GM12873 (cell line): ENCODE data around the gene SIVA1.

Source experiments
- TF ChIP-seq, protein P1 (sequence below): IDR thresholded peaks from 2 replicates; pipeline ENCODE4 v1.5.1; 2012; ENCODE audit warnings: low read depth, mild to moderate bottlenecking, moderate library complexity, low read length, control low read depth; ENCODE audit not compliant: insufficient read depth; ENCODE audit errors: missing control alignments

The SIVA1 gene

GRCh38 chr14:104715416-104715815 lies 37.5 kb upstream of the SIVA1 start:
- TF ChIP-seq, protein P1, sequence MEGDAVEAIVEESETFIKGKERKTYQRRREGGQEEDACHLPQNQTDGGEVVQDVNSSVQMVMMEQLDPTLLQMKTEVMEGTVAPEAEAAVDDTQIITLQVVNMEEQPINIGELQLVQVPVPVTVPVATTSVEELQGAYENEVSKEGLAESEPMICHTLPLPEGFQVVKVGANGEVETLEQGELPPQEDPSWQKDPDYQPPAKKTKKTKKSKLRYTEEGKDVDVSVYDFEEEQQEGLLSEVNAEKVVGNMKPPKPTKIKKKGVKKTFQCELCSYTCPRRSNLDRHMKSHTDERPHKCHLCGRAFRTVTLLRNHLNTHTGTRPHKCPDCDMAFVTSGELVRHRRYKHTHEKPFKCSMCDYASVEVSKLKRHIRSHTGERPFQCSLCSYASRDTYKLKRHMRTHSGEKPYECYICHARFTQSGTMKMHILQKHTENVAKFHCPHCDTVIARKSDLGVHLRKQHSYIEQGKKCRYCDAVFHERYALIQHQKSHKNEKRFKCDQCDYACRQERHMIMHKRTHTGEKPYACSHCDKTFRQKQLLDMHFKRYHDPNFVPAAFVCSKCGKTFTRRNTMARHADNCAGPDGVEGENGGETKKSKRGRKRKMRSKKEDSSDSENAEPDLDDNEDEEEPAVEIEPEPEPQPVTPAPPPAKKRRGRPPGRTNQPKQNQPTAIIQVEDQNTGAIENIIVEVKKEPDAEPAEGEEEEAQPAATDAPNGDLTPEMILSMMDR, result no peak

DNA sequence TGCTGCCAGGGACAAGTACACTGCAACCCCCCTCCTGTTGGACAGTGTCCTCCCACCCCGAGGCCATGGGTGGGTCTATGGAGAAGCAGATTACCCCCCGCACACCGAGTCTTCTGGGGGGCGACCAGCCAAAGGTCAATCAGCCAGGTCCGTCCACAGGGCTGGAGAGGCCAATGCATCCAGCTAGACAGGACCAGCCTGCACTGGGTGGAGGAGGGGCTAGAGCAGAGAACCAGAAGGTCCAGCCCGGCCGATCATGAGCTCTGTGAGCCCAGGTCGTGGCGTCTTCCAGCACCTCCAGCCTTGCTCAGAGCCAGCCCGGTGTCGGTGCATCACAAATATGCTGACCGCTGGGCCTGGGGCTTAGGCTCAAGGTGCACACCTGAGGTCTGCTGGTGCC lies 37.1 kb upstream of the SIVA1 start:
- TF ChIP-seq, protein P1, result no peak

DNA sequence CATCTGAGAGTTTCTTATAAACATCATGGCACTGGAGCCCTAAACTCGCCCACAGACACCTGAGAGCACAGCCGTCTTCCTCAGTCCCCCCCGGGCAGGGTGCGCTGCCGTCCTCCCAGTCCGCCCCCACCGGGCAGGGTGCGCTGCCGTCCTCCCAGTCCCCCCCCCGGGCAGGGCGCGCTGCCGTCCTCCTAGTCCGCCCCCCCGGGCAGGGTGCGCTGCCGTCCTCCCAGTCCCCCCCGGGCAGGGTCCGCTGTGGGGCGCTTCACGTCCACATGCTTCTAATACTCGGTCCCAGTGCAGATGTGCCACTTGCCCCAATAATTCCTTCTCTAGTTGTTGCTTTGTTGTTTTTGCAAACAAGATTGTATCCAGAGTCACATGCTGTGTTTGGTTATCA lies 35.8 kb upstream of the SIVA1 start:
- TF ChIP-seq, protein P1, result no peak

DNA sequence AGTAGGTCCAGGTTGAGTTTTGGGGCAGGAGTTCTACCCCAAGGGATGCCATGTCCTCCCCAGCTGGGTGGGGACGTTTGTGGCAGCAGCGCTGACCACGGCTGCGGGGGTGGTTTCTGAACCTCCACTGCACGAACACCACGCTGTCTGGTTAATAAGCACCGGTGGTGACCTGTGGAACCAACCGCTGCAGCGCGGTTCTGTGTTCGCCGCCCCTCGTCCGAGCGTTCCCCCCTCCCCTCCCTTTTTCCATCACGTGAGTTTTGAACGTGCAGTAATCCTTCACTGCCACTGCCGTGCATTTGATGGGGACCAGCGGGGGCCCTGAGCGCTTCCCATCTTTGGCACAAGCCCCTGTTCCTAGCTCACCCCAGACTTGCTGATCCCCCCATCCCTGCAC lies 35.3 kb upstream of the SIVA1 start:
- TF ChIP-seq, protein P1, result no peak

DNA sequence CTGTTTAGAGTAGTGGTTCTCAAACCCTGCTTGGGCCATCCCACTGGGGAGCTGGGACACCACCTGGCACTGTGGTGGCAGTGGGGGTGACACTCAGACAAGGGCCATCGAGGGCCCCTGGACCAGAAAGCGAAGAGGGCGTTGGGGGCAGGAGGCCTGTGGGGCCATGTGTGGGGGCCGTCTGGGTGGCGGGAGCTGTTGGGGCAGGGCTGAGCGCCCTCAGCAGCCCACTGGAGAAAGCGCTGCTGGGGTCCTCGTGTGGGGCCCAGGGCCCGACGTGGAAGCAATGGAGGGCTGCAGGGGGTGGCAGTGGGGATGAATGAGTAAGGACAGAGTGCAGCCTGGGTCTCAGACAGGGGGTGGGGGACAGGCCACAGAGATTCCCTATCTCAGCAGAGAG lies 34.8 kb upstream of the SIVA1 start:
- TF ChIP-seq, protein P1, result no peak

- TF ChIP-seq, protein P1, result no peak
Observed at GRCh38 chr14:104718871-104719270, 34.1 kb upstream of the SIVA1 start.

GRCh38 chr14:104719343-104719742 lies 33.6 kb upstream of the SIVA1 start:
- TF ChIP-seq, protein P1, result no peak
